ENCODE results near the gene CLOCK.
"Not testable (repeated sequence)": the region's sequence is repeated elsewhere in the genome, so short reads cannot be mapped to it uniquely, and the experiment has no call there.

CLOCK gene, protein sequence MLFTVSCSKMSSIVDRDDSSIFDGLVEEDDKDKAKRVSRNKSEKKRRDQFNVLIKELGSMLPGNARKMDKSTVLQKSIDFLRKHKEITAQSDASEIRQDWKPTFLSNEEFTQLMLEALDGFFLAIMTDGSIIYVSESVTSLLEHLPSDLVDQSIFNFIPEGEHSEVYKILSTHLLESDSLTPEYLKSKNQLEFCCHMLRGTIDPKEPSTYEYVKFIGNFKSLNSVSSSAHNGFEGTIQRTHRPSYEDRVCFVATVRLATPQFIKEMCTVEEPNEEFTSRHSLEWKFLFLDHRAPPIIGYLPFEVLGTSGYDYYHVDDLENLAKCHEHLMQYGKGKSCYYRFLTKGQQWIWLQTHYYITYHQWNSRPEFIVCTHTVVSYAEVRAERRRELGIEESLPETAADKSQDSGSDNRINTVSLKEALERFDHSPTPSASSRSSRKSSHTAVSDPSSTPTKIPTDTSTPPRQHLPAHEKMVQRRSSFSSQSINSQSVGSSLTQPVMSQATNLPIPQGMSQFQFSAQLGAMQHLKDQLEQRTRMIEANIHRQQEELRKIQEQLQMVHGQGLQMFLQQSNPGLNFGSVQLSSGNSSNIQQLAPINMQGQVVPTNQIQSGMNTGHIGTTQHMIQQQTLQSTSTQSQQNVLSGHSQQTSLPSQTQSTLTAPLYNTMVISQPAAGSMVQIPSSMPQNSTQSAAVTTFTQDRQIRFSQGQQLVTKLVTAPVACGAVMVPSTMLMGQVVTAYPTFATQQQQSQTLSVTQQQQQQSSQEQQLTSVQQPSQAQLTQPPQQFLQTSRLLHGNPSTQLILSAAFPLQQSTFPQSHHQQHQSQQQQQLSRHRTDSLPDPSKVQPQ

DNA sequence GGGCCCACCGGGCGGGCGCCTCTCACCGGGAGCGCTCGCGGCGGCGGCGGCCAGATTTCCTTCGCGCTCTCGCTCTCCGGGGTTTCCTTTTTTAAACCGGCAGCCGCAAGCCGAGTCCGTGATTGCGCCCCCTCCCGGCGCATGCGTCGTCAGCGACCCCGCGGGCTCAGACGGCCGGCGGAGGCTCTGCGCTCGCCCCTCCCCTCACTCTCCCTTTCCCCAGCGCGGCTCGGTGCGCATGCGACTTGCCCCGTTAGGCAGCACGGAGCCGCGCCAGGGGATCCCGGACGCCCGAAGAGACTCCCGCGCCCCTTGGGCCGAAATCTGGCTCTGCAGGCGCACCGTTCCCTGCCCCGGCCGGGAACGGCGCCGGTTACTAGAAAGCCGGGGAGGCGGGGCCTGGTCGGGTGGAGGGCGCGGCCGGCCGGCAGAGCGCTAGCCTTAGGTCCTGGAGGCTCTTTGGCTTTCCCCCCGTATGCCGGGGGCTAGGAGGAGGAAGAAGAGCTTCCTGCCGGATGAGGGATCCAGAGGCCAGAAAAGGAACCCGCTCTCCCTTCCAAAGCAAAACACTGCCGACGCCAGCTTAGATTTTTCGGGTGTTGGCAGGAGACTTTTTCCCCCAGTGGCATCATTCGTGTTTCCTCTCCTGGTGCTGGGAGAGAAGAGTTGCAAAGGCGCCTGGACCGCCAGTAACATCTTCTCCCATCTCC lies at the start of gene CLOCK:
Gene CLOCK, minus strand, starts transcription at position 154 of the 710 bp plus-strand sequence. CDS start 64,124 bp downstream, outside the sequence.
- DNase-seq: peak; percentile 65

DNA sequence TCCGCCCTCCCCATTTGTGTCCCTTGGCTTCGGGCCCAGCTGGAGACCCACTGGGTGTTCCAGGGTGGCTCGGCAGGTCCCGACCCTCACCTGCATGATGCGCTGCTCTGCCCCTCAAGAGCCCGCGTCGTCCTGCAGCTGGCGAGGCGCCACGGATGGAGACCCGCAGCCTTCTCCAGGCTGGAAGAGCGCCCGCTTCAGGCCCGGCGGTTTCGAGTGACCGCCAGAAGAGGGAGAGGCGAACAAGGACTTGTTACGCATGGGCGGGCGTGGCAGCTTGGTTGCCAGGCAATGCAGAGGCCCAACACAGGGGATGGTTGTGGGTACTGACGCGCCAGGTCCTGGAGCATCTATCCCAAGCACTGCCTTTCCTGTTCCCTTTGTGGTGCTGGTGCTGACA lies 45.3 kb upstream of the CLOCK start, which contains the start of gene PDCL2:
Gene PDCL2, minus strand, starts transcription at position 232 of the 400 bp plus-strand sequence. Its CDS starts 136 bp downstream, at position 96.
- no peak for DNase-seq

DNA sequence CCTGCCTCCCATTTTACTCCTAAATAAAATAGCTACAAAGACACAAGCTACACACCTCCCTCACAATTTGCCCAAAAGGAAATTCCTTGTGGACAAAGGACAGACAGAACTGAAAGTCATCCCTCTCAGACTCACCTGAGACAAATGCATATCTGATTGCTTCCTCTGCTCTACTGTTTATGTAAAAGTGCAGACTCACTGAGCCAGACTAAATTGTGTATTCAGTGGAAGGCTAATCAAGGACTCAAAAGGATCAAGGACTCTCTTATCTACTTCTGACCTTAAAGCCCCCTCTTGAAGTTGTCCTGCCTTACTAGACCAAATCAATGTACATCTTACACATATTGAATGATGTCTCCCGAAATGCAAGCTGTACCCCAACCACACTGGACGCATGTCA lies 41.5 kb upstream of the CLOCK start:
- DNase-seq: no peak

DNA sequence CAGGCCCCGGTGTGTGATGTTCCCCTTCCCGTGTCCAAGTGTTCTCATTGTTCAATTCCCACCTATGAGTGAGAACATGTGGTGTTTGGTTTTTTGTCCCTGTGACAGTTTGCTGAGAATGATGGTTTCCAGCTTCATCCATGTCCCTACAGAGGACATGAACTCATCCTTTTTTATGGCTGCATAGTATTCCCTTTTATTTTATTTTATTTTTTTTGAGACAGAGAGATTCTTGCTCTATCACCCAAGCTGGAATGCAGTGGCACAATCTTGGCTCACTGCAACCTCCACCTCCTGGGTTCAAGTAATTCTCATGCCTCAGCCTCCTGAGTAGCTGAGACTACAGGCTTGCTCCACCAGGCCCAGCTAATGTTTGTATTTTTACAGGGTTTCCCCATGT lies 36.1 kb upstream of the CLOCK start:
- DNase-seq: not testable (repeated sequence)

DNA sequence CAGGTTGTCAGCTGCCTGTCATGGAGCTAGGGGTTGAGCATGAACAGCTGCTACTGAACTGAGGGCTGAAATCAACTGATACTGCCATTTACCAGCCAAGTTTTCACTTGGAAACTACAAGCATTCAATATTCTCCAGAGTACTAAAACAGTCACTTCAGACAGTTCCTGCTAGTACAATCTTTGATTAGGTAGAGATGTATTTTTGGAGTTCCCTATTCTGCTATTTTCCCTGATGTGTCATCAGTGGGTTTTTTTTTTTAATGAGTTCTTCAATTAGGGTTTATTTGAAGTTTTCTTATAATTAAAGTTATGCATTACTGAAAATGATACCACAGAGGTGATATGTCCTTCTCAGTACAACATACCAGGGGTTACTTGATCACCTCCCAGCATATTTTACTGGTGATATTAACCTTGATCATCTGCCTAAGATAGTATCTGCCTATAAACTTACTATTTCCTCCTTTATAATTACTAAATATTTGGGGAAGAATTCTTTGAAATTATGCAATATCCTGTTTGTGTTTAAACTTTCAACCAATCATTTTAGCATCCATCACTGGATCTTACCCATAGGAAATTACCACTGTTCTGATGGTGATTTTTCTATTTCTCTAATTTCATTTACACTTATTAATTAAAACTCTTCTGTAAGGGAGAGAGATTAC lies 31.8 kb upstream of the CLOCK start:
- DNase-seq: no peak

DNA sequence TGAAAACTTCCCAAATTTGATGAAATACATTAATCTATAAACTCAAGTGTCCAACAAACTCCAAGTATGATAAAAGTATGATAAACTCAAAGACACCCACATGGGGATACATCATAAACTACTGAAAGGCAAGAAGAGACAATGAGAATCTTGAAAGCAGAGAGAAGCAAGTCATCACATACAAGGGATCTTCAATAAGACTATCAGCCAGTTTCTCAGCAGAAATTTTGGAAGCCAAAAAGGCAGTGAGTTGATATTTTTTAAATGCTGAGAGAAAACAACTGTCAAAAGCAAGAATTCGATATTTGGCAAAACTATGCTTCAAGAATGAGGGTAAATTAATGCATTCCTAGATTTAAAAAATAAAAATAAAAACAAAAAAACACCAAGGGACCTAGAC lies 28.8 kb upstream of the CLOCK start:
- DNase-seq: no peak

DNA sequence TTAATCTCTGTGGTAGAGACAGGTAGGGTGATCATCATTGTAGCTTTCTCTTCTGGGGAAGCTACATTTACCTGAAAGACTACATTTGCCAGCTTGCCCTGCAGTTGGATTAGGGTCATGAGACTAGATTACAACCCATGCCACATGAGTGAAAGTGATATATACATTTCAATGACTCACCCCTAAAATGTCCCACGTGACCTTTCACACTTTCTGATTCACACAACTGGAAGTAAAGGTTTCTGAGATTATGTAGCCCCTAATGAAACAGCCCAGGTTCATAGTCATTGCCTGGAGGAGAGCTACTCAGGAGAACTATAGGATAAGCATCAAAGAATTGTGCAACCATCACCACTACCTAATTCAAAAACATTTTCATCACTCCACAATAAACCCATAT lies 27.5 kb upstream of the CLOCK start:
- DNase-seq: no peak

DNA sequence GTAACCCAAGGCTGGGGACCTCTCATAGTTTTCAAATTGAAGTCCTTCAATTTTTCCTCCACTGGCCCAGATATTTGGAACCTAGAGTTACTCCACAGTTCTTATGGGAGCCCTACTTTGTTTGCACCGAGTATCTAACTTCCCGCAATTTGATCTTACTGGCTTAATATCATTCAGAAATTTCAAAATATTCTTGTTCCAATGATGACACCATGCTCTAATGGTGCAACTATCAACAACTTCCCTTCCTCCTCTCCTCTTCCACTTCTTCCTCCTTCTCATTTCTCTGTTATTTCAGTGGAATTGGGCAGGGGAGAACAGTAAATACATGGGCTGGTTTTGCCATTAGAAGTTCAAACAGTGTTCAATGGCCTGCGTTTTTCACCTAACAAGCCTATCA lies 25.1 kb upstream of the CLOCK start:
- no peak for DNase-seq

DNA sequence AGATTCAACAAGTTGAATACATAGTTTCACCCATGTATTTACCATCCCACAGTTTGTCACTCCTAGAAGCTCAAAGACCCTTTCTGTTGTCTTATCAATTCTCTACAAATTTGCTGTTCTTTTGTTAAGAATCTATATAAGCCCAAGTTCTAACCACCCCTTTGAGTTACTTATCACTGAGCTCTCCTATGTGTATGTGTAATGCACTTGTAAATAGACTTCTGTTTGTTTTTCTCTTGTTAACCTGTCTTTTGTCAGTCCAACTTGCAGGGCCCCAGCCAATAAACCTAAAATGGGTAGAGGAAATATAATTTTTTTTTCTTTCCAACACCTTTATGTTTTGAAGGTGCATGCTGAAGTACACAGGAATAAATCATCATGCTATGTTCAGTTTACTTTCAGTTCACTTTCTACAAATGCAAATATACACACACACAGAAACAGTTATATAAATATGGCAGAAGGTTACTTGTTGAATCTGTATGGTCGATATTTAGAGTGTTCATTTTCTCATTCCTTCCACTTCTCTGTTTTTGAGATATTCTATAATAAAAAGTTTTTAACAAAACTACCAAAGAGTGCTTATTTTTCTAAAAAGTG lies 22.3 kb upstream of the CLOCK start:
- DNase-seq: no peak

DNA sequence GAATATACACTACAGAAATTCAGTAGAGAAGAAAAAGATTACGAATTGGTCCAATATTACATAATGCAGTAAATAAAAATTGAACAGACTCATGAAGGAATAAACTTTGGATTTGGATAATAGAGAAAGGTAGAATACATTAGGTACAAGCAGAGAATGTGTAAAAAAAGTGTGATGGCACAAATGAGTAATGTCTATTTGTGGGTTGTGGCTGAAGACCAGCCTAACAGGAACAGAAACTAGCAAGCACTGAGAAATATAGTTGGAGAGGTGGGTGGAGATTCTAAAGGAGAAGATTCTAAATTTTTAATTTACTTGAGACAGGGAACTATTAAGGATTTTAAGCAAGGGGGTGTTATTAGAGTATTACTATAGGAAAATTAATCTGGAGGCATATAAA lies 15.2 kb upstream of the CLOCK start:
- no peak for DNase-seq

DNA sequence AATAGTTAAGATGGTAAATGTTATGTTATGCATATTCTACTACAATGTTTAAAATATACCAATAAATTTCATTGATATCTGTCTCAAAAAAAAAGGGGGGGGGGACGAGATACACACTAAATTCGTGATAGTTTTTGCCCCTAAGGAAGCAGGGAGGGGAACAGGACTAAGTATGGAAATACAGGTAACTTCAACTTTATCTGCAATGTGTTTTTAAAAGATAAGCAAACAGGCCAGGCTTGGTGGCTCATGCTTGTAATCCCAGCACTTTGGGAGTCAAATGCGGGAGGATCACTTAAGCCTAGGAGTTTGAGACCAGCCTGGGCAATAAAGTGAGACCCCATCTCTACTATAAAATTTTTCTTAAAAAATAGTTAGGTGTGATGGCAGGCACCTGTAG lies 13.4 kb upstream of the CLOCK start:
- no peak for DNase-seq

DNA sequence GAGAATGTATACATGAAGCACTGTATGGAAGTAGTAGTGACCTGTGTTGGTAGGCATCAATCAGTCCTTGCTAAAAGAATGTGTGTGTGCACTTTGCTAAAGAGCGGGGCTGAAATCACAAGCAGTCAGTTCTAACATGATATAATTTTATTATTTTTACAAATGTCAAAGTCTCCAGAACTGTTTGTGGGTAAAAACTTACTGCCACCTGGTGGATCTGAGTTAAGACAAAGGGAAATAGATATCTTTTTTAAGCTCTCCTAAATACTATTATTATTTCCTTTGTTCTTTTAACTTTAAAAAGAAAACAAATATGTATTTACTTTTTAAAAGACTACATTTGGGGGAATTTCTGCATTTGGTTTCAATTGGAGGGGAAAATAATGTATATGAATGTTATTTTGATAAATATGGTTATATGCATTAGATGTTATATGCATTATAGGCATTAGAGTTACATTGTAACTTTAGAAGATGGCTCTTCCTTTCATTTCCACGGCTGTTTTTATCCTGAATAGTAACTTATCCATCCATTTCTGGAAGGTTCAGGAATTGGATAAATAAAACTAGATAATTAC lies 7.8 kb upstream of the CLOCK start:
- no peak for DNase-seq

DNA sequence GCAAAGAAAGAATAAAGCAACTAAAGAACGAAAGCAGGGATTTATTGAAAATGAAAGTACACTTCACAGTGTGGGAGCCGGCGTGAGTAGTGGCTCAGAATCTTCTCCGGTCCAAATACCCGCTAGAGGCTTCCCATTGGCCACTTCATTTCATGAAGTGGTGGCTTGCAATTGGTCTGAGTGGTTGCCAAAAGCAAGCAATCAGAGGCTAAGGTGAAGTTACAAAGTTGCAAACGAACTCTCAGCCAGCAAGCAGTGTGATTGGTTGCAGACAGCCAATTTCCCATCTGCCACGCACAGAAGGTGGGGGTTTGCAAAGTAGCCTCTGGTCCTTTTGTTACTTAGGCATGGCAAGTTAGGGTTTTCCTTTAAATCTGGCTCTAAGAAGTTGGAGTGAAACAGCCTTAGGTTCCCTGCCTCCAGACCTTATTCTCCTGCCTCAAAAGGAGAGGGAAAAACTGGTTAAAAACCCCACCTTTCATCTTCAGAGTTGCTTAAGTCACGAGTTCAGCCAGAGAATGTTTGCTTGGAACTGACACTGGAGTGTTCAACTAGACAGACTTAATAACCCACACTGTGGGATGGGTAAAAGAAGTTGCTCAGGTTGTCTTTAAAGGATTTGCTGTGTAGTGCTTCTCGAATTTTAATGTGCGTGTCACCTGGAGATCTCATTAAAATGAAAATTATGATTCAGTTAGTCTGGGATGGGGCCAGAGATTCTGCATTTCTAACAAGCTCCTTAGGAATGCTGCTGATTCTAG lies 6.9 kb upstream of the CLOCK start:
- DNase-seq: no peak

DNA sequence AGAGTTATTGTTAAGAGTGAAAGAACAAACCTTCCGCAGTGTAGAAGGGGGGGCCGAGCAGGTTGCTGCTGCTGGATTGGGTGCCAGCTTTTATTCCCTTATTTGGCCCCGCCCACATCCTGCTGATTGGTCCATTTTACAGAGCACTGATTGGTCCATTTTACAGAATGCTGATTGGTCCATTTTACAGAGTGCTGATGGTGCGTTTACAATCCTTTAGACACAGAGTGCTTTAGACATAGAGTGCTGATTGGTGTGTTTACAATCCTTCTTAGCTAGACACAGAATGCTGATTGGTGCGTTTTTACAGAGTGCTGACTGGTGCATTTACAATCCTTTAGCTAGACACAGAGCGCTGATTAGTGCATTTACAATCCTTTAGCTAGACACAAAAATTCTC lies 5.3 kb upstream of the CLOCK start:
- not testable (repeated sequence) for DNase-seq

DNA sequence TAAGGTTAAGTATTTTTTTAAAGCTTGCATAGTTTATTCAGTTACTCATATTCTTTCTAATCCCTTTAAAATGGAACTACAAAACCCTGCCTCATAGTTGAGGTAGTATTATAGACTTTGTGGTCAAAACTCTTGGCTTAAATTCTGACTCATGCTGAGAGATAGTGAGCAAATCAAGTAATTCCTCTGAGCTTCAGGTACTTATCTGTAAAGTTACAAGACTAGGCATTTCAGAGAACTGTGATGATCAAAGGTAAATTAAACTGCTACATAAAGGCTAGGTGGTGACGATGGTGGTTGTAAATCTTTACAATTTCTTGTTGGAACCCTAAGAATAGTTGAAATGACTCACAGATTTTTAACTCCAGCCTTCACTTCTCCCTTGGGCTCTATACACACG lies 3.2 kb upstream of the CLOCK start:
- DNase-seq: no peak

DNA sequence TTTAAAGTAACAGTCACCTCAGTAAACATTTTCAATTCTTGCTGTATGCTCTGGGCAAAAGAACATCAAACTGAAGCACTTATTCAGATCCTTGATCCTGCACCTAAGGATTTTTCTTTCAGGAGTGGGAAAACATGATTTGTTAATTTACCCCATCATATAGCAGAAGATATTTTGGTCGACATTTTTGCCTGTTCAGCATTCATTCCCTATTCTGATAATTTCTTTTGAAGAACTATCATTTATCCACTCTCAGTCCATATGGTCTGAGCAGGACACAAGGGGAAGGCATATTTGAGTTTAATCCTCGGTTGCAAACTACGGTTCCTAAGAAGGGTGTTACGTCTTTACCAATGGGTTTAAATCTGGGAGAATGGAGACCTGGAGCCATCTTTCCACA lies 1.2 kb upstream of the CLOCK start:
- no peak for DNase-seq

DNA sequence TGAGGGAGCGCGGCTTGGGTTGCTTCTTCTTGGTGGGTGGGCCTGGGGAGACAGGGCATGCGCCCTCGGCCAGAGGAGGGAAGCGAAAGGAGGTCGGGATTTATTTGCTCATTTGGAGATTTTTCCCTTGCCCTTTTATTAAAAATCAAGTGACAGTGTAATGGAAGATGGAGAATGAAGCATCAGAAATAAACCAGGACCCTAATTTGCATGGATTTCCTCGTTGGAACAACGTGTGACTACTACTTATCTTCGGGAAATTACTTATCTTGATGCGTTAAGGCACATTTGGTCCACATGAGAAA lies 709 bp upstream of the CLOCK start:
- no peak for DNase-seq

DNA sequence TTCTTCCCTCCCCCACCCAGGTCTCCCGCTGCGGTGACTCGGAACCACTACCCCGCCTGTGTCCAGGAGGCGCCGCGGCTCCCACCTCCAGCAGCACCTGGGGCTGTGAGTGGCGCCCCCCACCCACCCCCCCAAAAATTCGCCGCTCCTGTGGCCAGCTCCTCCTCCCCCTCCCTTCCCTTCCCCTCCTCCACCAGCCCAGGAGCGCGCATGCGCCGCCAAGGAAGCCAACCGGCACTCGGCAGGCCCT lies 278 bp downstream of the CLOCK start:
- peak; percentile 65 for DNase-seq

DNA sequence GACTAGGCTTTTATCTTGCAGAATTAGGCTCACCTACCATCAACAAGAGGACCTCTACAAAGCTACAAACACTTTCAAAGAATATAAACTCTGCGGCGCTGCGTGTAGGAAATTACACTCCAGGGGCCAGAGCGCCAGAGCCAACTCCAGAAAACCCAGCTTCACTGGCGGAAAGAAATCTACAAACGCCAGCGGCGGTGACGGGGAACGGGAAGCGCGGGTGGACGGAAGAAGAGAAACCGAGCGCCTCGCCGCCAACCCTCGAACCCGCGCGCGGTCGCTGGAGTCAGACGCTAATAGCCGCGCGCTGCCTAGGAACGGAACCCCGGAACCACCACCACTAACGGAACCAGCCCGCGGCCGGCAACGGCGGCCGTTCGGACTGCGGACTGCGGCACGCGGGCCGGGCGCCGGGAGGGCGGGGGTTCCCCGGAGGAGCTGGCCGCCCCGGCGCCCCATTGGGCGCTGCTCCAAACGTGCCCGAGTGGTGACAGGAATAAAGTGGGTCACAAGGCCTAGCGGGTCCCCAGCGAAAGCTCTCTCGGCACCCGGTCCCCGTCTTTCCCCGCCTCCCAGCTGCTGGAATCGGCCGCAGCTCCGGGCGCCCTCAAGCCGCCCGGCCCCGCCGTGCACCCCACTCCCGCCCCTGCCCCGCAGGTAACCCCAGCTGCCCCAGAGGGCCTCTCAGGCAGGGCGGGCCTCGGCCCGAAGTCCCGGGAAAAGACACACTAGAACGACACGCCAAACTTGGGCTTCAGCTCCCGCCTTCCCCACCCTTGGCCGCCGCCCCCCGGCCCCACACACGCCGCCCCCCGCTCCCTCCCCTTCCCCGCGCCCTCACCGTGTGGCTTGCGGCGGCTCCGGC lies 836 bp downstream of the CLOCK start:
- no peak for DNase-seq

DNA sequence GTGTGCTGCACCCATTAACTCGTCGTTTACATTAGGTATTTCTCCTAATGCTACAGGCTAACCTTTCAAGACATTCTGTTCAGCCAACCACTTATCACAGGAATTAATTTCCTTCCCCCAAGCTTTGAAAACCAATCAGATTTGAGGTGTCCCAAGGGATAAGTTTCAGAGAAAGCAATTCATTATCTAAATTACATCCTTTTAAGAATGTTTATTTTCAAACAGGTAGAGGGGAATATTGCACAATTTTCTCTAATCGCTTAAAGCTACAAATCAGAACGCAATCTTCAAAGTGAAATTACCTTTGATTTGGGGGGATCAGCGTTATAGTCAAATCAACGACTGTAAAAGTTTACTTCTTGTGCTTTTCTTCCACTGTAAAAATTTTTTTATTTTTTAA lies 1.6 kb downstream of the CLOCK start:
- DNase-seq: no peak

DNA sequence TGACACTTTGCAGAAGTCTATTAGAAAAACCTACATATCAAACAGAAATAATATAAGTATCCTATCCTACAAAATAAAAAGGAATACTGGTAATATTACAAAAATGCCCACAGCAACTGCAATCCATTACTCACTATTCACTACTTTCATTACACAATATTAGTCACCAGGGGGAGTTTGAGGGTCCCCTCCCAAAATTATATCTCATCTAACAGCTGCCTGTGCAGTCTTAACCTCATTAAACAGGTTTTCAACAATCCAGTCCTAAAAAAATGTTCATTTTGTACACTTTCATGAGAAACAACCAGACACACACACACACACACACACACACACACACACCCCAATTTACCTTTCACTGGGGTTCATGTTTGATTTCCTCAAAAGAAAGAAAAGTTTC lies 2.9 kb downstream of the CLOCK start:
- no peak for DNase-seq

Measured in NCI-H1048 (cell line).